HEK293 (cell line): ENCODE measurements around the gene EIF4A3.

Experiments
- SETDB1 ChIP-seq: IDR thresholded peaks from one replicate; pipeline ENCODE4 v1.6.1; 2017; ENCODE audit warnings: mild to moderate bottlenecking, low read length, moderate library complexity, mixed read lengths; ENCODE audit not compliant: insufficient read length
- ZNF16 ChIP-seq: fragments of 450-650 bp; formaldehyde crosslinking; IDR thresholded peaks from 2 replicates; pipeline ENCODE4 v1.5.1; 2016; ENCODE audit warnings: low read depth, missing biosample characterization, missing genetic modification characterization
- ZNF335 ChIP-seq: fragments of 450-650 bp; formaldehyde crosslinking; conservative IDR thresholded peaks from 2 replicates; pipeline ENCODE4 v1.5.1; 2016; ENCODE audit warnings: missing biosample characterization, missing genetic modification characterization
- ZNF423 ChIP-seq: fragments of 450-650 bp; formaldehyde crosslinking; IDR thresholded peaks from 2 replicates; pipeline ENCODE4 v1.5.1; 2016; ENCODE audit warnings: missing biosample characterization, missing genetic modification characterization
- TF ChIP-seq, protein P1 (sequence below): fragments of 450-650 bp; formaldehyde crosslinking; IDR thresholded peaks from 2 replicates; pipeline ENCODE4 v1.5.1; 2016; ENCODE audit warnings: missing biosample characterization, missing genetic modification characterization
- TF ChIP-seq, protein P2 (sequence below): fragments of 450-650 bp; formaldehyde crosslinking; IDR thresholded peaks from 2 replicates; pipeline ENCODE4 v1.5.1; 2016; ENCODE audit warnings: missing biosample characterization, missing genetic modification characterization
- TF ChIP-seq, protein P3 (sequence below): fragments of 450-650 bp; formaldehyde crosslinking; optimal IDR thresholded peaks from 2 replicates; pipeline ENCODE3; 2016; ENCODE audit warnings: missing biosample characterization, mild to moderate bottlenecking, missing genetic modification characterization
- TF ChIP-seq, protein P4 (sequence below): fragments of 450-650 bp; formaldehyde crosslinking; IDR thresholded peaks from 2 replicates; pipeline ENCODE4 v1.5.1; 2016; ENCODE audit warnings: missing biosample characterization, missing genetic modification characterization, low read depth

DNA sequence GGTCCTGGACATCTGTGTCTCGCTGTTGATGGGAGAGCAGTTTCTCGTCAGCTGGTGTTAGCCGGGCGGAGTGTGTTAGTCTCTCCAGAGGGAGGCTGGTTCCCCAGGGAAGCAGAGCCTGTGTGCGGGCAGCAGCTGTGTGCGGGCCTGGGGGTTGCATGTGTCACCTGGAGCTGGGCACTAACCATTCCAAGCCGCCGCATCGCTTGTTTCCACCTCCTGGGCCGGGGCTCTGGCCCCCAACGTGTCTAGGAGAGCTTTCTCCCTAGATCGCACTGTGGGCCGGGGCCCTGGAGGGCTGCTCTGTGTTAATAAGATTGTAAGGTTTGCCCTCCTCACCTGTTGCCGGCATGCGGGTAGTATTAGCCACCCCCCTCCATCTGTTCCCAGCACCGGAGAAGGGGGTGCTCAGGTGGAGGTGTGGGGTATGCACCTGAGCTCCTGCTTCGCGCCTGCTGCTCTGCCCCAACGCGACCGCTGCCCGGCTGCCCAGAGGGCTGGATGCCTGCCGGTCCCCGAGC lies 27.6 kb downstream of the EIF4A3 start:
- TF ChIP-seq, protein P1, sequence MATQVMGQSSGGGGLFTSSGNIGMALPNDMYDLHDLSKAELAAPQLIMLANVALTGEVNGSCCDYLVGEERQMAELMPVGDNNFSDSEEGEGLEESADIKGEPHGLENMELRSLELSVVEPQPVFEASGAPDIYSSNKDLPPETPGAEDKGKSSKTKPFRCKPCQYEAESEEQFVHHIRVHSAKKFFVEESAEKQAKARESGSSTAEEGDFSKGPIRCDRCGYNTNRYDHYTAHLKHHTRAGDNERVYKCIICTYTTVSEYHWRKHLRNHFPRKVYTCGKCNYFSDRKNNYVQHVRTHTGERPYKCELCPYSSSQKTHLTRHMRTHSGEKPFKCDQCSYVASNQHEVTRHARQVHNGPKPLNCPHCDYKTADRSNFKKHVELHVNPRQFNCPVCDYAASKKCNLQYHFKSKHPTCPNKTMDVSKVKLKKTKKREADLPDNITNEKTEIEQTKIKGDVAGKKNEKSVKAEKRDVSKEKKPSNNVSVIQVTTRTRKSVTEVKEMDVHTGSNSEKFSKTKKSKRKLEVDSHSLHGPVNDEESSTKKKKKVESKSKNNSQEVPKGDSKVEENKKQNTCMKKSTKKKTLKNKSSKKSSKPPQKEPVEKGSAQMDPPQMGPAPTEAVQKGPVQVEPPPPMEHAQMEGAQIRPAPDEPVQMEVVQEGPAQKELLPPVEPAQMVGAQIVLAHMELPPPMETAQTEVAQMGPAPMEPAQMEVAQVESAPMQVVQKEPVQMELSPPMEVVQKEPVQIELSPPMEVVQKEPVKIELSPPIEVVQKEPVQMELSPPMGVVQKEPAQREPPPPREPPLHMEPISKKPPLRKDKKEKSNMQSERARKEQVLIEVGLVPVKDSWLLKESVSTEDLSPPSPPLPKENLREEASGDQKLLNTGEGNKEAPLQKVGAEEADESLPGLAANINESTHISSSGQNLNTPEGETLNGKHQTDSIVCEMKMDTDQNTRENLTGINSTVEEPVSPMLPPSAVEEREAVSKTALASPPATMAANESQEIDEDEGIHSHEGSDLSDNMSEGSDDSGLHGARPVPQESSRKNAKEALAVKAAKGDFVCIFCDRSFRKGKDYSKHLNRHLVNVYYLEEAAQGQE (tag by site-specific recombination) = no peak
- TF ChIP-seq ZNF423 (tag by site-specific recombination) = no peak
- TF ChIP-seq, protein P2, sequence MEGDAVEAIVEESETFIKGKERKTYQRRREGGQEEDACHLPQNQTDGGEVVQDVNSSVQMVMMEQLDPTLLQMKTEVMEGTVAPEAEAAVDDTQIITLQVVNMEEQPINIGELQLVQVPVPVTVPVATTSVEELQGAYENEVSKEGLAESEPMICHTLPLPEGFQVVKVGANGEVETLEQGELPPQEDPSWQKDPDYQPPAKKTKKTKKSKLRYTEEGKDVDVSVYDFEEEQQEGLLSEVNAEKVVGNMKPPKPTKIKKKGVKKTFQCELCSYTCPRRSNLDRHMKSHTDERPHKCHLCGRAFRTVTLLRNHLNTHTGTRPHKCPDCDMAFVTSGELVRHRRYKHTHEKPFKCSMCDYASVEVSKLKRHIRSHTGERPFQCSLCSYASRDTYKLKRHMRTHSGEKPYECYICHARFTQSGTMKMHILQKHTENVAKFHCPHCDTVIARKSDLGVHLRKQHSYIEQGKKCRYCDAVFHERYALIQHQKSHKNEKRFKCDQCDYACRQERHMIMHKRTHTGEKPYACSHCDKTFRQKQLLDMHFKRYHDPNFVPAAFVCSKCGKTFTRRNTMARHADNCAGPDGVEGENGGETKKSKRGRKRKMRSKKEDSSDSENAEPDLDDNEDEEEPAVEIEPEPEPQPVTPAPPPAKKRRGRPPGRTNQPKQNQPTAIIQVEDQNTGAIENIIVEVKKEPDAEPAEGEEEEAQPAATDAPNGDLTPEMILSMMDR = no peak
- TF ChIP-seq, protein P3, sequence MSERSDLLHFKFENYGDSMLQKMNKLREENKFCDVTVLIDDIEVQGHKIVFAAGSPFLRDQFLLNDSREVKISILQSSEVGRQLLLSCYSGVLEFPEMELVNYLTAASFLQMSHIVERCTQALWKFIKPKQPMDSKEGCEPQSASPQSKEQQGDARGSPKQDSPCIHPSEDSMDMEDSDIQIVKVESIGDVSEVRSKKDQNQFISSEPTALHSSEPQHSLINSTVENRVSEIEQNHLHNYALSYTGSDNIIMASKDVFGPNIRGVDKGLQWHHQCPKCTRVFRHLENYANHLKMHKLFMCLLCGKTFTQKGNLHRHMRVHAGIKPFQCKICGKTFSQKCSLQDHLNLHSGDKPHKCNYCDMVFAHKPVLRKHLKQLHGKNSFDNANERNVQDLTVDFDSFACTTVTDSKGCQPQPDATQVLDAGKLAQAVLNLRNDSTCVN (tag by site-specific recombination) = no peak
- TF ChIP-seq, protein P4, sequence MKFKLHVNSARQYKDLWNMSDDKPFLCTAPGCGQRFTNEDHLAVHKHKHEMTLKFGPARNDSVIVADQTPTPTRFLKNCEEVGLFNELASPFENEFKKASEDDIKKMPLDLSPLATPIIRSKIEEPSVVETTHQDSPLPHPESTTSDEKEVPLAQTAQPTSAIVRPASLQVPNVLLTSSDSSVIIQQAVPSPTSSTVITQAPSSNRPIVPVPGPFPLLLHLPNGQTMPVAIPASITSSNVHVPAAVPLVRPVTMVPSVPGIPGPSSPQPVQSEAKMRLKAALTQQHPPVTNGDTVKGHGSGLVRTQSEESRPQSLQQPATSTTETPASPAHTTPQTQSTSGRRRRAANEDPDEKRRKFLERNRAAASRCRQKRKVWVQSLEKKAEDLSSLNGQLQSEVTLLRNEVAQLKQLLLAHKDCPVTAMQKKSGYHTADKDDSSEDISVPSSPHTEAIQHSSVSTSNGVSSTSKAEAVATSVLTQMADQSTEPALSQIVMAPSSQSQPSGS (tag by site-specific recombination) = no peak
- TF ChIP-seq ZNF16 (tag by site-specific recombination) = no peak
- no peak for TF ChIP-seq SETDB1
- no peak for TF ChIP-seq ZNF335
